GM19397 (cell line): ENCODE measurements around the gene MS4A12.
"Not testable (repeated sequence)": the region's sequence is repeated elsewhere in the genome, so short reads cannot be mapped to it uniquely, and the experiment has no call there.

Experiments
- ATAC-seq: cut with Tn5 transposase; IDR thresholded peaks from one replicate; pipeline ENCODE4 v1.9.1; 2021; ENCODE audit warnings: mild to moderate bottlenecking, moderate library complexity; ENCODE audit not compliant: unreplicated experiment

MS4A12 gene

GRCh38 chr11:60511393-60511792, 18.8 kb downstream of the MS4A12 start:
- no peak for ATAC-seq

GRCh38 chr11:60512651-60513225, 20.2 kb downstream of the MS4A12 start:
- ATAC-seq, result no peak

- ATAC-seq, result no peak
Measured at GRCh38 chr11:60513496-60514460, 21.2 kb downstream of the MS4A12 start.

GRCh38 chr11:60515144-60515855, 22.7 kb downstream of the MS4A12 start, which contains the start of gene MS4A13:
Gene MS4A13 (plus strand): TSS chr11:60515392. CDS start chr11:60518084, 2,692 bp downstream.
- ATAC-seq, result no peak

- no peak for ATAC-seq
Measured at GRCh38 chr11:60528465-60528864, 35.9 kb downstream of the MS4A12 start.

GRCh38 chr11:60528934-60529333, 36.4 kb downstream of the MS4A12 start:
- no peak for ATAC-seq

GRCh38 chr11:60530454-60531100, 38.0 kb downstream of the MS4A12 start:
- ATAC-seq, result no peak

GRCh38 chr11:60532383-60532782, 39.8 kb downstream of the MS4A12 start:
- not testable (repeated sequence) for ATAC-seq

- not testable (repeated sequence) for ATAC-seq
Measured at GRCh38 chr11:60538627-60539026, 46.0 kb downstream of the MS4A12 start.

GRCh38 chr11:60544077-60544476, 51.5 kb downstream of the MS4A12 start:
- no peak for ATAC-seq
